Psoas muscle (tissue), 8 donors: Measurements from ENCODE around the gene KSR1. TPM values are rescaled to one million over a fixed set of nuclear protein-coding genes. Genes with fewer than 3 reads are reported as not detected.

Experiments
- ATAC-seq, 4 donors: fragments of 200-7000 bp; cut with Tn5 transposase; one replicate each; pipeline ENCODE4 v1.9.1; 2020; ENCODE audit warnings: moderate library complexity in 3 of 4, mild to moderate bottlenecking in 2 of 4
- DNase-seq, 2 donors: peaks; one replicate each; pipeline ENCODE4 v3.0.0-alpha.2; 2020
- H3K27ac ChIP-seq: fragments of 200-600 bp; one replicate; pipeline ENCODE4 v1.8.0; 2022
- H3K27me3 ChIP-seq, 3 donors: fragments of 200-600 bp in 1 of 3; one replicate each; pipeline versions ENCODE4 v1.6.1 to v1.8.0; 2013 to 2022; ENCODE audit warnings: low read length in 2 of 3, mild to moderate bottlenecking in 2 of 3, moderate library complexity in 1 of 3; ENCODE audit not compliant: insufficient read depth in 3 of 3
- H3K36me3 ChIP-seq, 2 donors: fragments of 200-600 bp in 1 of 2; one replicate each; pipeline versions ENCODE4 v1.6.1 to v1.8.0; 2013 to 2022; ENCODE audit warnings: low read depth in 1 of 2, mild to moderate bottlenecking in 1 of 2, moderate library complexity in 1 of 2; ENCODE audit not compliant: insufficient read depth in 1 of 2
- H3K4me1 ChIP-seq: fragments of 200-600 bp; one replicate; pipeline ENCODE4 v1.8.0; 2022
- H3K4me3 ChIP-seq: fragments of 200-600 bp; one replicate; pipeline ENCODE4 v1.8.0; 2022; ENCODE audit warnings: mild to moderate bottlenecking
- H3K9me3 ChIP-seq: fragments of 200-600 bp; one replicate; pipeline ENCODE4 v1.8.0; 2022
- WGBS, 3 donors: extraction: QIAGEN DNeasy Blood & Tissue Kit; methylation state at CpG; one replicate each; pipeline versions ENCODE4 v1.1.6 to v1.1.7; 2013; 5-methylcytosine and 5-hydroxymethylcytosine counted together
- intact Hi-C, 2 donors: fragments of 100-400 bp; cut with DNase I; formaldehyde crosslinking; loops; one replicate each; pipeline versions ENCODE4 v1.11.0 to v1.14.2; 2022
- polyA plus RNA-seq, 3 donors: library from polyadenylated mRNA; stranded (reverse); fragments of 200-250 nt; gene quantifications; one replicate each; pipeline ENCODE4 v1.2.3, GENCODE V29; 2013
- total RNA-seq, 4 donors: library from RNA; stranded (reverse); fragmentation: NEBNext Ultra II Directional in 2 of 4; extraction: Animal tissue kit (Norgen Biotek cat#: 25700) in 2 of 4; gene quantifications; one replicate each; pipeline versions ENCODE4 v1.2.1 to v1.2.4, GENCODE V29; 2021 to 2023
- TF ChIP-seq, protein P1 (sequence below): fragments of 200-600 bp; IDR thresholded peaks from one replicate; pipeline ENCODE4 v1.8.0; 2022; ENCODE audit warnings: antibody characterized with exemption
- donor health status: healthy with polysubstance abuse.
- donor health status: DM: no; HTN: no; CAD: no; lungs with moderate emphysema.
- donor health status: Bipolar disorder and iron deficiency.
- donor health status: healthy.
- donor health status: DM: yes; HTN: yes; CAD: no.
- donor health status: DM: no; HTN: no; CAD: no.
- donor health status: DM: no; HTN: no; CAD: no.
- donor health status: DM: yes; HTN: yes; CAD: no.

Gene KSR1
- total and polyA plus RNA-seq, 7 donors = 7.8 to 93.0 (median 46.5) TPM

GRCh38 chr17:27503611-27504010, 47.4 kb downstream of the KSR1 start:
- intact Hi-C loops = loop anchor here in 1 of 2 donors (5.0 to 10.0 kb wide), 2 partner anchors 41 to 51 kb away; no protein-coding TSS in a partner anchor
- Histone ChIP-seq H3K4me3 (no peak overlapping the region), H3K9me3 (no peaks in the 10 kb centered on the region), H3K4me1 (peaks cover 4% of the 10 kb centered on the region), H3K27ac (no peak overlapping the region), H3K36me3 (no peaks in the 10 kb centered on the region), H3K27me3 (no peaks in the 10 kb centered on the region)
- DNase-seq (no peak), ATAC-seq (no peak)
- TF ChIP-seq, protein P1, sequence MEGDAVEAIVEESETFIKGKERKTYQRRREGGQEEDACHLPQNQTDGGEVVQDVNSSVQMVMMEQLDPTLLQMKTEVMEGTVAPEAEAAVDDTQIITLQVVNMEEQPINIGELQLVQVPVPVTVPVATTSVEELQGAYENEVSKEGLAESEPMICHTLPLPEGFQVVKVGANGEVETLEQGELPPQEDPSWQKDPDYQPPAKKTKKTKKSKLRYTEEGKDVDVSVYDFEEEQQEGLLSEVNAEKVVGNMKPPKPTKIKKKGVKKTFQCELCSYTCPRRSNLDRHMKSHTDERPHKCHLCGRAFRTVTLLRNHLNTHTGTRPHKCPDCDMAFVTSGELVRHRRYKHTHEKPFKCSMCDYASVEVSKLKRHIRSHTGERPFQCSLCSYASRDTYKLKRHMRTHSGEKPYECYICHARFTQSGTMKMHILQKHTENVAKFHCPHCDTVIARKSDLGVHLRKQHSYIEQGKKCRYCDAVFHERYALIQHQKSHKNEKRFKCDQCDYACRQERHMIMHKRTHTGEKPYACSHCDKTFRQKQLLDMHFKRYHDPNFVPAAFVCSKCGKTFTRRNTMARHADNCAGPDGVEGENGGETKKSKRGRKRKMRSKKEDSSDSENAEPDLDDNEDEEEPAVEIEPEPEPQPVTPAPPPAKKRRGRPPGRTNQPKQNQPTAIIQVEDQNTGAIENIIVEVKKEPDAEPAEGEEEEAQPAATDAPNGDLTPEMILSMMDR = no peak
- 93 to 96% (median 94%) methylated on average over 8 of the region's 8 CpGs for WGBS, 3 donors

- Histone ChIP-seq H3K4me3 (no peak overlapping the region), H3K9me3 (no peaks in the 10 kb centered on the region), H3K36me3 (no peaks in the 10 kb centered on the region), H3K27me3 (no peaks in the 10 kb centered on the region), H3K4me1 (peaks cover 4% of the 10 kb centered on the region), H3K27ac (no peak overlapping the region)
- intact Hi-C loops = loop anchor here in 1 of 2 donors (5.0 to 10.0 kb wide), 2 partner anchors 42 to 50 kb away; no protein-coding TSS in a partner anchor
- WGBS, 3 donors = 66 to 71% (median 68%) methylated on average over 15 of the region's 15 CpGs
- TF ChIP-seq, protein P1 = no peak
- DNase-seq (no peak), ATAC-seq (no peak)
These were observed 48.1 kb downstream of the KSR1 start for GRCh38 chr17:27504188-27504995.

DNA sequence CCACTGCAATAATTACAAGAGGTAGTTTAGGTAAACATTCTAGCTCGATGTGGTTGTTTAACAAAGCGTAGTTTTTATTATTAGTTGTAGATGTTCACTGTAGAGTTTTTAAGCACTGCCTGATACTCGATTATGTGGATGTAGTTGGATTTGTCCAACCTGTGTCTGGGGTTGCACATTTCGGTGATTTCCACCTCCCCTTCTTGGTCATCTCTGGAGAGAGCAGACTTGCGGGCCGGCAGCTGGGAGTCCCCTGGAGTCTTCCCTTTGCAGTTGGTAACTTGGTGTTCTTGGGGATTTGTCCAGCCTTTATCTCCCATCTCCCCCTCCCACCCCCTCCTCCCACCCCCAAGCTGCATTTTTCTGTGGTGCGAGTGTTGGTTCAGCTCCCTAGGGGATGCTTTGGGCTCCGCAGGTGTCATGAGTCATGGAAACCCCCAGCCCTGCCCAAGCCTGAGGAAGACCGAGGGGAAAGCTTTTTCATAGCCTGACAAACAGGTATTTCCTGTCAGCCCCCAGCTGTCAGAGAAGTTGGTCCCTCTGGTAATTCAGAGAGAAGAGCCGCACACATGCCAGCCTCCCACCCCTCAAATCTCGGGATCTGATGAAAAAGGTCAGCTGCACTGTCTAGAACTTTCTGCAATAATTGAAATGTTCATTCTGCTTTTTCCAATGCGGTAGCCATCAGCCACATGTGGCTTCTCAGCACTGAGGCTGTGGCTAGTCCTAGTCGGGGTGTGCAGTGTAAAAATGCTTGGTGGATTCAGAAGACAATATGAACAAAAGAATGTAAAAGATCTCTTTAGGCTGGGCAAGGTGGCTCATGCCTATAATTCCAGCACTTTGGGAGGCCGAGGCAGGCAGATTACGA, 50.3 kb downstream of the KSR1 start:
- WGBS, 3 donors = 84 to 88% (median 87%) methylated on average over 15 of the region's 15 CpGs
- DNase-seq (no peak), ATAC-seq (no peak)
- H3K27me3 ChIP-seq = no peaks in the 10 kb centered on the region
- H3K36me3 ChIP-seq = no peaks in the 10 kb centered on the region
- peaks cover 4% of the 10 kb centered on the region for H3K4me1 ChIP-seq
- H3K27ac ChIP-seq = no peak overlapping the region
- intact Hi-C loops = loop anchor here in 1 of 2 donors (10.0 kb wide), 1 partner anchor 48 kb away; no protein-coding TSS in a partner anchor
- H3K9me3 ChIP-seq = no peaks in the 10 kb centered on the region
- TF ChIP-seq, protein P1 = no peak
- no peak overlapping the region for H3K4me3 ChIP-seq

DNA sequence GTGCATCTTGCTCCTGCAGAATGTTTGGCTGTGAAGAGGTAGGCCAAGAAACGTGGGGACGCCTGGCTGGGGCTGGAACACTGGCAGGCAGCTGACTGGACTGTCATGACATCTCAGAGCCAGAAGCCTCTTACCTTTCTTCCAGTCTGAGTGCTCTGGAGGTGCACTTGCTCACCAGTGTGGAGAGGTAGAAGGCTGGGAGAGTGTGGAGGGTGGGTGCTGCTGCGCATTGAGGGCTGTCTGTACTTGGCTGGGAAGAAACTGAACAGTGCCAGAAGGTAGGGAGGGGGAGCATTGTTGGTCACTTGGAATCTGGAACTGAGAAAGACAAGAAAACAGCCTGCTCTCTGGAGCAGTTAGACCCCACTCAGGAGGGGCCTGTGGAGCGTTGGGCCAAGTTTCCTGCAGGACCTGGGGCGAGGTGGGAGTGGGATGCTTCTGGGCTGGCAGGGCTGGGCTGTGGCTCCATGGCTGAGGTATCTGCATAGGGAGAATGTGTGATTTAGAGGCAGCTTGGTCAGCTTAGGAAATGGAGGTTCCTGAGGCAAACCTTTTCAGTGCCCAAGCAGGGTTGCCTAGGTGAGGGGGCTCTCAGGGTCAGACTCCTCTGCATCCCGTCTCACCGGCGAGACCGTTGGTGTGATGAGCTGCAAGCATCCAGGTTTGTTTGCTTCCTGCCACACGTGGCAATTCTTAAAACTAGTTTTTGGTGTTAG, 55.1 kb downstream of the KSR1 start:
- TF ChIP-seq, protein P1 = no peak
- DNase-seq = no peak
- no peaks in the 10 kb centered on the region for H3K36me3 ChIP-seq
- H3K27ac ChIP-seq = no peak overlapping the region
- intact Hi-C loops = no loop called here
- H3K4me1 ChIP-seq = no peaks in the 10 kb centered on the region
- no peaks in the 10 kb centered on the region for H3K9me3 ChIP-seq
- no peaks in the 10 kb centered on the region for H3K27me3 ChIP-seq
- 74 to 82% (median 78%) methylated on average over 10 of the region's 10 CpGs for WGBS, 3 donors
- ATAC-seq = no peak
- no peak overlapping the region for H3K4me3 ChIP-seq
